Retinal pigment epithelial cell (primary cell): ENCODE results near the gene RAB3GAP1.

Experiments
- DNase-seq: peaks from one replicate; pipeline ENCODE4 v3.0.0-alpha.2; 2010; ENCODE audit warnings: low read depth
- H3K4me3 ChIP-seq: 2 replicates; pipeline ENCODE4 v1.5.1; 2011; ENCODE audit warnings: mild to moderate bottlenecking, low read length, control low read depth, moderate library complexity
- TF ChIP-seq, protein P1 (sequence below): conservative IDR thresholded peaks from 2 replicates; pipeline ENCODE4 v1.5.1; 2011; ENCODE audit warnings: low read depth, low read length, control low read depth, inconsistent platforms

Gene RAB3GAP1

DNA sequence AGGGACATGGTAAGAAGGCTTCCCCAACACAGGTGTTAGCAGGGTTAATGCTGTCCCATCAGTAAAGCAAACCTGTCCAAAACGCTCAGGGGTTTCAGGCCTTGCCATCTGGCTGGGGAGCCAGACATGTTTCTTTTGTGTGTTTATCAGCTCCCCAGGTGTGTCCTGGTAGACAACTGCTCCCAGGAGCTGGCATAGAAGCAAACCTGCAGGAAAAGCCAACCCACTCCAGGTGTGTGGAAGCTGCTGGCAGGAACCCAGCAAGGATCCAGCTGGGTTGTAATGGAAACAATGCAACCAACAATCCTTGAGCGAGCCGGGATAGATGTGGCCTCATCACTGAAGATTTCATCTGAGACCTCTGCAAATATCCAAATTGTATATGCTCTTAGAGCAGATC lies 123.1 kb downstream of the RAB3GAP1 start:
- TF ChIP-seq, protein P1, sequence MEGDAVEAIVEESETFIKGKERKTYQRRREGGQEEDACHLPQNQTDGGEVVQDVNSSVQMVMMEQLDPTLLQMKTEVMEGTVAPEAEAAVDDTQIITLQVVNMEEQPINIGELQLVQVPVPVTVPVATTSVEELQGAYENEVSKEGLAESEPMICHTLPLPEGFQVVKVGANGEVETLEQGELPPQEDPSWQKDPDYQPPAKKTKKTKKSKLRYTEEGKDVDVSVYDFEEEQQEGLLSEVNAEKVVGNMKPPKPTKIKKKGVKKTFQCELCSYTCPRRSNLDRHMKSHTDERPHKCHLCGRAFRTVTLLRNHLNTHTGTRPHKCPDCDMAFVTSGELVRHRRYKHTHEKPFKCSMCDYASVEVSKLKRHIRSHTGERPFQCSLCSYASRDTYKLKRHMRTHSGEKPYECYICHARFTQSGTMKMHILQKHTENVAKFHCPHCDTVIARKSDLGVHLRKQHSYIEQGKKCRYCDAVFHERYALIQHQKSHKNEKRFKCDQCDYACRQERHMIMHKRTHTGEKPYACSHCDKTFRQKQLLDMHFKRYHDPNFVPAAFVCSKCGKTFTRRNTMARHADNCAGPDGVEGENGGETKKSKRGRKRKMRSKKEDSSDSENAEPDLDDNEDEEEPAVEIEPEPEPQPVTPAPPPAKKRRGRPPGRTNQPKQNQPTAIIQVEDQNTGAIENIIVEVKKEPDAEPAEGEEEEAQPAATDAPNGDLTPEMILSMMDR, result no peak
- no peak for DNase-seq
- H3K4me3 ChIP-seq, result no peak overlapping the region

DNA sequence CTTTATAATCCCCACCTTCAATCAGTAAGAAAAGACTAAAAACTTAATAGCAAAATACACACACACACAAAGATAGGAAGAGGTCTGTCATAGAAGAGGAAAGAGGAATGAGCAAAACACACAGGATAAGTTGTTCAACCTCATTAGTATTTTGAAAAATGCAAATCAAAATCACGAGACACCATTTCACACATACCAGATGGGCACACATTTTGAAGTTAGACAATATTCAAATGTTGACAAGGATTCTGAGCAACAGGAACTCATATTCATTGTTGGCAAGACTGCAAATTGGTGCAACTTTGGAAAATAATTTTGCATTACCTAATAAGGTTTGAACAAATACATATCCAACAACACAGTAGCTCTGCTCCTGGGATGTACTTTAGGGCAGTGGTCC lies 127.6 kb downstream of the RAB3GAP1 start:
- H3K4me3 ChIP-seq, result no peak overlapping the region
- TF ChIP-seq, protein P1, result no peak
- DNase-seq, result no peak

DNA sequence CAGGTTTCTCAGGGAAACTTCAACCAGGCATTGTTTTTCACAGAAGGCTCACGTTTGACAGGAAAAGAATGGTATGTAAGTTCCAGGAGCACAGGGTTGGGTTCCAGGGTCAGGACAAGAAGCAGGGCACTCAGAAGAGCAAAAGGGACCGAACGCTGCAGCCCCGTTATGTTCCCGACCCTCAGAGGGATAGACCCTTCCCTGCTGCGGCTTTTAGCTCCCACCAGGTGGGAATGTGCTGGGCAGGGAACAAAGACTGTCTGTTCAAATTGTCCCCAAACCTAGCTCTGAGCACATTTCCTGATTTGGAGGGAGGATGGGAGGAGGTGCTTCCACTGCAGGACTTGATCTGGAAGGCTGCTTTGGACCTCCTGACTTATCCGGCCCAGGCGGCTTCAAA lies 130.1 kb downstream of the RAB3GAP1 start:
- no peak overlapping the region for H3K4me3 ChIP-seq
- TF ChIP-seq, protein P1, result no peak
- no peak for DNase-seq

DNA sequence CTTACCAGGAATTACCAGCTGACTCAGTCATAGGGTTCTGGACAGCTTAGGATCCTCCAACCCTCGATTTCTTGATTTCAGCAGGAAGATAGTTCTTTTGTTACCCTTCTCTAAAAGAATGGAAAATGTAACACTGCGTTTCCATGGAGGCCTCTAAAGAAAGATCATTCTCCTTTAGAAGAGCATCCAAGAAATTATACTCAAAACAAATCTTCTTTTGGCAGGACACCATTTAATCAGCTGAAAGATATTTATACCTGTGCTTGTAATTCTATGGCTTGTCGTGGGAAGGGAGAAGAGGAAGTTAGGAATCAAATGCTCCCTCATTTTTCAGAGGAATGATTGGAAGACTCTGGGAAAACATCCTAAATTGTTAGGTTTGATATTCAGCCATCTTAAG lies 130.5 kb downstream of the RAB3GAP1 start:
- TF ChIP-seq, protein P1, result no peak
- no peak overlapping the region for H3K4me3 ChIP-seq
- DNase-seq, result no peak

DNA sequence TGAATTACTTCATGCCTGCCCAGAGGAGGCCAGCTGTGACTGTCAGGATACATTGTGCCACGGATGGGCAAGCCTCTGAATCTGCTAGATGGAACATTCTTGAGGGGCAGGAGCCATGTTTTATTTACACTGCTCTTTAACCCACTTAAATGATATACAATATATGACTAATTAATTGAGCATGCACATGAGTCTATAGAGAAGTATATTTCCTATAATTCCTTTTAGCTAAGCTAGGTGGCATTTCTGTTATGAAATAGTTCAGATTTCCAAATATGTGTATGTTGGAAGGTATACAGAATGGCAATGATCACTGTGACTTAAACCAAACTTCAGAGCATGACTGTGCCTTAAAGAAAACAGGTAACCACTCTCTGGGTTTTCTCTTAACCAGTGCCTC lies 131.7 kb downstream of the RAB3GAP1 start:
- TF ChIP-seq, protein P1, result no peak
- H3K4me3 ChIP-seq, result no peak overlapping the region
- no peak for DNase-seq

DNA sequence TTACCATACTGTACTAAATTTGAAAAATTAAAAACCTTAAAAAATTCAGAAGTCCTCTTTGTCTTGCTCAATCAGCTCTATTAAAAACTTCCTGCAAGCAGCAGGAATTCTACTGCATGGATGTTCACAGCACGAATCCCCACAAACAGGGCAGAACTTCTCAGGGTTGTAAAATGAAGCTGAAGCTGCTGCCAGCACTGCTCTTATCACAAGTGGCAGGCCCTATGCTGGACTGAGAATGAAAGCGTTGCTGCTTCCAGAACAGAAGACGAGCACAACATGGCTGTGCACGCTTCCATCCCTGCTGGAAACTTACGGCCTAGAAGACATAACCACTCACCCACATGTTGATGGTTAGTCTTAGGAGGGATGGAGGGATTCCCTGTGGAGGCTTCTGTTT lies 134.0 kb downstream of the RAB3GAP1 start:
- no peak overlapping the region for H3K4me3 ChIP-seq
- DNase-seq, result no peak
- TF ChIP-seq, protein P1, result no peak

DNA sequence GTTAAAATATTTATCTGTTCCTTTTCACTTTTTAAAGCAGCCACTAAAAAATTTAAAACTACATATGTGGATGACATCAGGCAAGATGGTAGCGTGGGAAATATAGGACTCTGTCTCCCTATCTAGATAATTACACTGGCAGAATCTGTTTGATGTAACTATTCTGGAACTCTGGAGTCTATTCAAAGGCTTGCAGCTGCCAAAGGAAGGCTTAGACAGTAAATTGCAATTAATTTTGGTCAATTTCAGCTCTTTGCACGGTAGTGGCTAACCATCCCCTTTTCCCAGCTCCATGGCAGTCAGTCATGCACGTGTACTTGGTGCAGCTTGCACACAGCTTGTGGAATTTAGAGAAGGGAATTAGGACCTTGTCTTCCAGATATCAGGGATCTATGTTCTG lies 135.2 kb downstream of the RAB3GAP1 start:
- no peak overlapping the region for H3K4me3 ChIP-seq
- TF ChIP-seq, protein P1, result no peak
- no peak for DNase-seq
